Peyer's patch (tissue), 4 donors: Measurements from ENCODE around the gene HMGN2. TPM values are rescaled to one million over a fixed set of nuclear protein-coding genes. Genes with fewer than 3 reads are reported as not detected.

Experiments
- DNase-seq, 3 donors: peaks; one replicate each; pipeline ENCODE4 v3.0.0-alpha.2; 2017 to 2019
- H3K27ac ChIP-seq, 4 donors: fragments of 200-600 bp; sonication (generic); one replicate each; pipeline ENCODE4 v1.5.1; 2016 to 2019
- H3K27me3 ChIP-seq, 2 donors: fragments of 200-600 bp; sonication (generic); one replicate each; pipeline ENCODE4 v1.5.1; 2019
- H3K36me3 ChIP-seq, 3 donors: fragments of 200-600 bp; sonication (generic); one replicate each; pipeline ENCODE4 v1.5.1; 2016 to 2019
- H3K4me1 ChIP-seq, 4 donors: fragments of 200-600 bp; sonication (generic); one replicate each; pipeline ENCODE4 v1.5.1; 2016 to 2019
- H3K4me3 ChIP-seq, 4 donors: fragments of 200-600 bp; sonication (generic); 1 replicate in 3 of 4; 2 replicates in 1 of 4; pipeline ENCODE4 v1.5.1; 2016 to 2019; ENCODE audit warnings: mild to moderate bottlenecking in 1 of 4
- H3K9me3 ChIP-seq, 4 donors: fragments of 200-600 bp; sonication (generic); one replicate each; pipeline ENCODE4 v1.5.1; 2016 to 2019; ENCODE audit warnings: mild to moderate bottlenecking in 1 of 4
- CTCF ChIP-seq, 6 experiments: fragments of 450-650 bp in 4 of 6; fragments of 200-600 bp in 2 of 6; sonication (generic) in 1 of 6; IDR thresholded peaks; one replicate each; pipeline ENCODE4 v1.5.1; 2017 to 2019; ENCODE audit warnings: antibody characterized with exemption in 6 of 6, mild to moderate bottlenecking in 3 of 6, moderate library complexity in 1 of 6
- POLR2A ChIP-seq, 2 donors: fragments of 450-650 bp; IDR thresholded peaks; one replicate each; pipeline ENCODE4 v1.5.1; 2017; ENCODE audit warnings: antibody characterized with exemption in 2 of 2, mild to moderate bottlenecking in 2 of 2, moderate library complexity in 2 of 2
- total RNA-seq, 4 donors: library from RNA; depleted of rRNA; stranded (reverse); fragments of >200 nt; gene quantifications; one replicate each; pipeline ENCODE4 v1.1.0, GENCODE V29; 2016

Gene HMGN2
- total RNA-seq, 4 donors from 2014 or later, result 127 to 230 (median 147) TPM

- TF ChIP-seq POLR2A (IDR thresholded peaks at IDR 0.05) (no peak), CTCF (IDR thresholded peaks at IDR 0.05) (no peak)
- peak in 1 of 3 donors; percentile 25 for DNase-seq
- no peak overlapping the region for H3K27ac ChIP-seq
These were observed 5.4 kb downstream of the HMGN2 start for GRCh38 chr1:26477446-26478152.

GRCh38 chr1:26478159-26478558, 5.9 kb downstream of the HMGN2 start:
- TF ChIP-seq CTCF (IDR thresholded peaks at IDR 0.05) (no peak), POLR2A (IDR thresholded peaks at IDR 0.05) (no peak)
- DNase-seq, result no peak
- Histone ChIP-seq H3K4me1 (peaks cover 0 to 13% (median 2%) of the 10 kb centered on the region in 4 donors), H3K27me3 (no peaks in the 10 kb centered on the region), H3K27ac (no peak overlapping the region), H3K4me3 (no peak overlapping the region), H3K9me3 (no peaks in the 10 kb centered on the region), H3K36me3 (peaks cover 0 to 44% (median 0%) of the 10 kb centered on the region in 3 donors)

More at GRCh38 chr1:26477446-26478152, 5.4 kb downstream of the HMGN2 start:
- Histone ChIP-seq H3K4me1 (peaks cover 0 to 13% (median 2%) of the 10 kb centered on the region in 4 donors), H3K27me3 (no peaks in the 10 kb centered on the region), H3K9me3 (no peaks in the 10 kb centered on the region), H3K4me3 (no peak overlapping the region), H3K36me3 (peaks cover 0 to 44% (median 0%) of the 10 kb centered on the region in 3 donors)

DNA sequence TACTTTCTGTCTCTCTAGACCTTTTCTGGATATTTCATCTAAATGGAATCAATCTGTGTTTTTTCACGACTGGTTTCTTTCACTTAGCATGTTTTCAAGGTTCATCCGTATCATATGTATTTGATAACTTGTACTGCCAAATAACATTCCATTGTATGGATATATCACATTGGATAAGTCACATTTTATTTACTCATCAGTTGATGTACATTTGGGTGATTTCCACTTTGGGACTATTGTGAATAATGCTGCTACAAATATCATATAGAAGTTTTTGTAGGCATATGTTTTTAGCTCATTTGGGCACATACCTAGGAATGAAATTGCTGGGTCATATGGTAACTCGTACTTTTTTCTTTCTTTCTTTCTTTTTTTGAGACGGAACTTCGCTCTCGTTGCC, 6.7 kb downstream of the HMGN2 start:
- no peak overlapping the region for H3K27ac ChIP-seq
- no peak overlapping the region for H3K4me3 ChIP-seq
- TF ChIP-seq POLR2A (IDR thresholded peaks at IDR 0.05) (no peak), CTCF (IDR thresholded peaks at IDR 0.05) (no peak)
- peaks cover 0 to 8% (median 0%) of the 10 kb centered on the region in 4 donors for H3K4me1 ChIP-seq
- H3K9me3 ChIP-seq, result no peaks in the 10 kb centered on the region
- peaks cover 0 to 42% (median 0%) of the 10 kb centered on the region in 3 donors for H3K36me3 ChIP-seq
- DNase-seq, result peak in 1 of 3 donors; percentile 18
- no peaks in the 10 kb centered on the region for H3K27me3 ChIP-seq

- Histone ChIP-seq H3K36me3 (peaks cover 0 to 10% (median 0%) of the 10 kb centered on the region in 3 donors), H3K4me3 (no peak overlapping the region), H3K9me3 (no peaks in the 10 kb centered on the region), H3K4me1 (no peaks in the 10 kb centered on the region), H3K27ac (no peak overlapping the region), H3K27me3 (no peaks in the 10 kb centered on the region)
- no peak for DNase-seq
- TF ChIP-seq POLR2A (IDR thresholded peaks at IDR 0.05) (no peak), CTCF (IDR thresholded peaks at IDR 0.05) (no peak)
These were observed 10.7 kb downstream of the HMGN2 start for GRCh38 chr1:26482921-26483320.

DNA sequence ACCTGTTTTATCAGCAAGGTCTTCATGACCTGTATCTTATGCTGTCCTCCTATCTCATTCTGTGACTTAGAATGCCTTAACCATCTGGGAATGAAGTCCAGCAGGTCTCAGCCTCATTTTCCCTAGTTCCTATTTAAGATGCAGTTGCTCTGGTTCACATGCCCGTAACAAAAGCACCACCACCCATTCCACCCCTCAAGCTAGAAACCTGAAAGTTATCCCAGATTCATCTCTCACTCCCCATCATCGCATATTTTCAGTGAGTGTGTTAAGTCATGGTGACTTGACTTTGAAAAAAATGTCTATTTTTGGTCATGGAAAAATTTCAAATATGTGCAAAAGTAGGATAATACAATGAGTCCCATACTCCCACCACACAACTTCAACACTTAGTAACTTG, 11.7 kb downstream of the HMGN2 start:
- H3K4me1 ChIP-seq, result no peaks in the 10 kb centered on the region
- no peaks in the 10 kb centered on the region for H3K27me3 ChIP-seq
- H3K9me3 ChIP-seq, result no peaks in the 10 kb centered on the region
- H3K36me3 ChIP-seq, result peaks cover 0 to 8% (median 0%) of the 10 kb centered on the region in 3 donors
- no peak for TF ChIP-seq CTCF (IDR thresholded peaks at IDR 0.05)
- no peak for TF ChIP-seq POLR2A (IDR thresholded peaks at IDR 0.05)
- no peak overlapping the region for H3K4me3 ChIP-seq
- no peak for DNase-seq
- H3K27ac ChIP-seq, result no peak overlapping the region
